Measurements from ENCODE around the gene BFSP2.

- TF ChIP-seq CTCF (IDR thresholded peaks at IDR 0.05) (no peak), SIN3A (IDR thresholded peaks at IDR 0.05; ENCODE audit: borderline replicate concordance, insufficient read depth, low read depth, low read length) (no peak)
Measured at GRCh38 chr3:133455960-133456359, 56.1 kb downstream of the BFSP2 start.

All from Panc1 (cell line).